HCT116 (cell line): ENCODE measurements around the gene GPC5. TPM values are rescaled to one million over a fixed set of nuclear protein-coding genes. Genes with fewer than 3 reads are reported as not detected.

Source experiments
- ATAC-seq: fragments of 200-7000 bp; cut with Tn5 transposase; 2 replicates; pipeline ENCODE4 v1.9.1; 2020; ENCODE audit warnings: mild to moderate bottlenecking, moderate library complexity
- BruUV-seq: library from RNA; stranded (reverse); fragments of 400-500 nt; replicated peaks from 2 replicates; lab custom pipeline; 2021; lab: Mats Ljungman, UMichigan
- CTCF ChIA-PET: fragments of 300-600 bp; sonication (Branson Sonifier 250); formaldehyde crosslinking; loops from one replicate; lab custom pipeline; 2021; ENCODE audit warnings: antibody characterized with exemption; lab: Charles Lee
- POLR2A ChIA-PET: fragments of 300-600, 350-600 bp; sonication (Branson Sonifier 250); formaldehyde crosslinking; loops from one replicate; lab custom pipeline; 2021; ENCODE audit warnings: antibody characterized with exemption; lab: Charles Lee
- RAD21 ChIA-PET, 2 experiments: fragments of 300-600 bp; sonication (Branson Sonifier 250); formaldehyde crosslinking; loops; one replicate each; lab custom pipeline; 2023; ENCODE audit warnings: low total read pairs in 2 of 2; ENCODE audit not compliant: uncharacterized antibody in 2 of 2, unreplicated experiment in 2 of 2, low non-redundant PET in 1 of 2; lab: Charles Lee
- DNase-seq: peaks from one replicate; pipeline ENCODE4 v3.0.0-alpha.2; 2010; ENCODE audit warnings: low read depth, low spot score
- H2AFZ ChIP-seq: fragments of 200-600 bp; shearing (Covaris generic), sonication (generic); 2 replicates; pipeline ENCODE4 v1.6.1; 2017; ENCODE audit warnings: low read depth, mixed run types, mixed read lengths, antibody characterized with exemption, low read length; ENCODE audit not compliant: poor library complexity, severe bottlenecking
- H3K27ac ChIP-seq: 2 replicates; pipeline ENCODE4 v1.5.1; 2012; ENCODE audit warnings: low read depth, low read length
- H3K27me3 ChIP-seq: fragments of 200-600 bp; sonication (generic); 2 replicates; pipeline ENCODE4 v1.6.1; 2016; ENCODE audit warnings: mixed run types, low read length, mixed read lengths; ENCODE audit not compliant: insufficient read depth
- H3K36me3 ChIP-seq, 2 experiments: fragments of 200-500 bp in 1 of 2; fragments of 200-600 bp in 1 of 2; sonication (Bioruptor generic) in 1 of 2; sonication (generic) in 1 of 2; 2 replicates each; pipeline versions ENCODE4 v1.5.1 to v1.6.1; 2014 to 2016; ENCODE audit warnings: low read length in 2 of 2, inconsistent platforms in 1 of 2, mixed read lengths in 1 of 2, mixed run types in 1 of 2; ENCODE audit not compliant: insufficient read depth in 2 of 2, control insufficient read depth in 1 of 2
- H3K4me1 ChIP-seq, 2 experiments: fragments of 200-600 bp in 1 of 2; sonication (generic) in 1 of 2; 2 replicates each; pipeline versions ENCODE4 v1.5.1 to v1.6.1; 2012 to 2017; ENCODE audit warnings: low read length in 2 of 2, inconsistent platforms in 1 of 2, mild to moderate bottlenecking in 1 of 2, mixed read lengths in 1 of 2, mixed run types in 1 of 2, moderate library complexity in 1 of 2; ENCODE audit not compliant: insufficient read depth in 2 of 2, control insufficient read depth in 1 of 2
- H3K4me2 ChIP-seq: fragments of 200-600 bp; sonication (generic); 2 replicates; pipeline ENCODE4 v1.6.1; 2017; ENCODE audit warnings: mixed run types, low read length, mixed read lengths
- H3K4me3 ChIP-seq, 2 experiments: fragments of 200-600 bp in 1 of 2; sonication (generic) in 1 of 2; replicated peaks in 1 of 2; 2 replicates each; pipeline ENCODE4 v1.5.1; 2011 to 2016; ENCODE audit warnings: low read length in 2 of 2, control low read depth in 1 of 2, low read depth in 1 of 2, mild to moderate bottlenecking in 1 of 2, mixed read lengths in 1 of 2, mixed run types in 1 of 2
- H3K79me2 ChIP-seq: fragments of 200-600 bp; sonication (generic); 2 replicates; pipeline ENCODE4 v1.6.1; 2017; ENCODE audit warnings: mild to moderate bottlenecking, mixed run types, low read length, moderate library complexity, mixed read lengths; ENCODE audit not compliant: insufficient read depth
- H3K9ac ChIP-seq: fragments of 200-600 bp; sonication (generic); 2 replicates; pipeline ENCODE4 v1.6.1; 2016; ENCODE audit warnings: low read length, mixed read lengths
- H3K9me2 ChIP-seq: fragments of 200-600 bp; sonication (generic), shearing (Covaris generic); 2 replicates; pipeline ENCODE4 v1.6.1; 2017; ENCODE audit warnings: mixed run types, mild to moderate bottlenecking, moderate library complexity; ENCODE audit not compliant: insufficient read depth
- H3K9me3 ChIP-seq, 2 experiments: fragments of 200-500 bp in 1 of 2; fragments of 200-600 bp in 1 of 2; sonication (Bioruptor generic) in 1 of 2; sonication (generic) in 1 of 2; 2 replicates each; pipeline ENCODE4 v1.6.1; 2014 to 2017; ENCODE audit warnings: low read length in 2 of 2, mixed read lengths in 2 of 2, inconsistent platforms in 1 of 2, low read depth in 1 of 2, mild to moderate bottlenecking in 1 of 2, mixed run types in 1 of 2, moderate library complexity in 1 of 2; ENCODE audit not compliant: control insufficient read depth in 1 of 2, insufficient read depth in 1 of 2
- H4K20me1 ChIP-seq: fragments of 200-600 bp; sonication (generic), shearing (Covaris generic); 2 replicates; pipeline ENCODE4 v1.6.1; 2017; ENCODE audit warnings: mixed run types, mild to moderate bottlenecking, moderate library complexity; ENCODE audit not compliant: insufficient read depth
- ATF3 ChIP-seq: IDR thresholded peaks from 2 replicates; pipeline ENCODE4 v1.6.1; 2012
- CEBPB ChIP-seq: IDR thresholded peaks from 2 replicates; pipeline ENCODE4 v1.6.1; 2012; ENCODE audit warnings: low read depth
- ELF1 ChIP-seq: IDR thresholded peaks from 2 replicates; pipeline ENCODE4 v1.6.1; 2012; ENCODE audit warnings: low read depth, borderline replicate concordance
- FOSL1 ChIP-seq: IDR thresholded peaks from 2 replicates; pipeline ENCODE4 v1.6.1; 2012; ENCODE audit warnings: low read depth
- POLR2A ChIP-seq: IDR thresholded peaks from 2 replicates; pipeline ENCODE4 v1.7.0; 2011; ENCODE audit warnings: borderline replicate concordance; ENCODE audit not compliant: insufficient read depth, insufficient read length; ENCODE audit errors: extremely low read depth
- TCF7L2 ChIP-seq: IDR thresholded peaks from 2 replicates; pipeline ENCODE4 v1.7.0; 2011; ENCODE audit warnings: borderline replicate concordance, inconsistent platforms; ENCODE audit not compliant: insufficient read depth, insufficient read length; ENCODE audit errors: extremely low read depth
- ZBTB33 ChIP-seq: IDR thresholded peaks from 2 replicates; pipeline ENCODE4 v1.6.1; 2011; ENCODE audit warnings: mild to moderate bottlenecking, low read length, moderate library complexity; ENCODE audit not compliant: insufficient replicate concordance; ENCODE audit errors: extremely low read depth
- intact Hi-C: fragments of 100-400 bp; cut with micrococcal nuclease; formaldehyde crosslinking; loops from 2 replicates; pipeline ENCODE4 v1.10.0; 2022
- total RNA-seq: library from RNA; stranded (reverse); gene quantifications from one replicate; pipeline ENCODE4 v1.2.1, GENCODE V29; 2021; ENCODE audit not compliant: unreplicated experiment

GPC5 gene
- total RNA-seq, 1 experiment from 2014 or later, result not detected

DNA sequence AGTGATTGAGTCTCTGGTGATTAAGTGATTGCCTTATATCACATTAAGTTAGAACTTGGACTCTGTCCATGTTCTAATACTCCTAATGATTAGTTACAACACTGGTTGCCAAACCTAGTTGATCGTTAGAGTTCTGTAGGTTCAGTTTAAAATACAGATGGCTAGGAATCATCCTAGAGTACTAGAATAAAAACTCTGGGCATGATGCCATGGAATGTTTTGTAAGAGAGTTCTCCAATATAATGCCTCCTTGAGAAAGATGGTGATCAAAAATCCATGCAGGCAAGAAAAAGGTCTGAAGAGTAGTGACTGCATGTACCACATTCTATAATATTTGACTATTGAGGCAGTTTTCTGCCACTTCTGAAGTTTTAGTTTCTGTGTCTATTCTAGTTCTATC, 176.3 kb downstream of the GPC5 start:
- DNase-seq (no peak), ATAC-seq (no peak)
- no TSS peak for BruUV-seq
- H3K4me1 ChIP-seq, result no peaks in the 10 kb centered on the region
- intact Hi-C loops, result no loop called here
- H4K20me1 ChIP-seq, result no peaks in the 10 kb centered on the region
- H3K27ac ChIP-seq, result no peak overlapping the region
- TF ChIP-seq POLR2A, result no peak
- no peak for TF ChIP-seq ZBTB33
- TF ChIP-seq ELF1, result no peak
- no peak for TF ChIP-seq ATF3
- no peak for TF ChIP-seq FOSL1
- H2AFZ ChIP-seq, result no peak overlapping the region
- no peaks in the 10 kb centered on the region for H3K79me2 ChIP-seq
- ChIA-PET POLR2A (no interaction called here), CTCF (no interaction called here), RAD21 (no interaction called here)
- H3K27me3 ChIP-seq, result no peaks in the 10 kb centered on the region
- no peak overlapping the region for H3K9ac ChIP-seq
- no peak overlapping the region for H3K4me3 ChIP-seq
- no peak overlapping the region for H3K4me2 ChIP-seq
- H3K9me2 ChIP-seq, result no peaks in the 10 kb centered on the region
- no peaks in the 10 kb centered on the region for H3K36me3 ChIP-seq
- peaks cover 0 to 13% of the 10 kb centered on the region in 2 experiments; a peak in 2 of 4 replicates for H3K9me3 ChIP-seq

DNA sequence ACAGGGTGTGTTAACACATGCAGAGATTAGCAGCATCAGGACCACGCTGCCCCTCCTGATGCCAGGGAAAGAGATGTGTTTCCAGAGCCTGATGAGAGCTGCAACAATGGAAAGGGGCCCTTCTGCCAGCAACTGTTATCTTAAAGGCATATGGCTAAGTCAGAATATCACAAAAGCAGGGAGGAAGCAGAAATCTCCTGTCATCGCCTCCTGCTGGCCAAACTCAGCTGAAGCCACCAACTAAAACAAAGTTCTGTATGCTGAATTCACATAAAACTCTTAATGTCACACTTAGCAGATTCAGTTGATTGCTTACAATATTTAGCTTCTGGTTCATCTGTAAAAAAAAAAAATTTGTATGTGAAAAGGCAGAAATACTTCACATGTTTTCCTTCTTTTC, 178.2 kb downstream of the GPC5 start:
- H3K36me3 ChIP-seq, result no peaks in the 10 kb centered on the region
- BruUV-seq, result no TSS peak
- CTCF ChIA-PET, result no interaction called here
- no peaks in the 10 kb centered on the region for H4K20me1 ChIP-seq
- intact Hi-C loops, result no loop called here
- no peak overlapping the region for H3K4me3 ChIP-seq
- ATAC-seq (no peak), DNase-seq (no peak)
- H2AFZ ChIP-seq, result no peak overlapping the region
- no peaks in the 10 kb centered on the region for H3K4me1 ChIP-seq
- no peaks in the 10 kb centered on the region for H3K27me3 ChIP-seq
- H3K9ac ChIP-seq, result no peak overlapping the region
- POLR2A ChIA-PET, result no interaction called here
- no peak overlapping the region for H3K4me2 ChIP-seq
- H3K9me3 ChIP-seq, result peaks cover 0 to 9% of the 10 kb centered on the region in 2 experiments; a peak in 2 of 4 replicates
- no peak overlapping the region for H3K27ac ChIP-seq
- TF ChIP-seq TCF7L2 (no peak), CEBPB (no peak)
- RAD21 ChIA-PET, result no interaction called here
- H3K79me2 ChIP-seq, result no peaks in the 10 kb centered on the region
- H3K9me2 ChIP-seq, result no peaks in the 10 kb centered on the region
